CD4-positive, alpha-beta T cell treated with Interleukin-10 for 1 hour (primary cell): Measurements from ENCODE around the gene CTF1.
"Not testable (repeated sequence)": the region's sequence is repeated elsewhere in the genome, so short reads cannot be mapped to it uniquely, and the experiment has no call there.

Experiments used
- DNase-seq: peaks from one replicate; pipeline ENCODE4 v3.0.0-alpha.2; 2020

The CTF1 gene

GRCh38 chr16:30931068-30931650, 34.7 kb downstream of the CTF1 start:
- no peak for DNase-seq

- peak; percentile 40 for DNase-seq
Measured at GRCh38 chr16:30934827-30935557, 38.6 kb downstream of the CTF1 start.

DNA sequence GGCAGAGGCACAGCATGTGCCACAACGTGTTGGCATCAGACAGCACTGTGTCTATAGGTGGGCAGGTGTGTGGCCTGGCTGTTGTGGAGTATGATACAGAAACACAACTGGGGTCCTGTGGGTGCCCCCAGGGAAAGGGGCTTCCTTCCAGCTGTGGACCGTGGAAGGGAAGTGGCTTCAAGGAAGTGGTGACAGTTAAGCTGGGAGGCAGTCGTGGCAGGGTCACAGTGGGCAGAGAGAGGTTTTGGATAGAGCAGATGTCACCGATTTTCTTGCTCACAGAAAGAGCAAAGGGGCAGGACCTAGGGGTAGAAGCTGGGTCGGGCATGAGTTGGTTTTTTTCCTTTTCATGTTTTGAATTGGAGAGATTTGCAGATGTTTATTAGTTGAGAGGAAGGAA, 41.3 kb downstream of the CTF1 start:
- DNase-seq: no peak

- not testable (repeated sequence) for DNase-seq
Measured at GRCh38 chr16:30939571-30939970, 43.2 kb downstream of the CTF1 start.

- DNase-seq: peak; percentile 73
Measured at GRCh38 chr16:30941600-30942425, 45.4 kb downstream of the CTF1 start.

GRCh38 chr16:30942426-30942806, 46.0 kb downstream of the CTF1 start:
- no peak for DNase-seq

GRCh38 chr16:30944352-30944751, 47.9 kb downstream of the CTF1 start:
- DNase-seq: no peak

DNA sequence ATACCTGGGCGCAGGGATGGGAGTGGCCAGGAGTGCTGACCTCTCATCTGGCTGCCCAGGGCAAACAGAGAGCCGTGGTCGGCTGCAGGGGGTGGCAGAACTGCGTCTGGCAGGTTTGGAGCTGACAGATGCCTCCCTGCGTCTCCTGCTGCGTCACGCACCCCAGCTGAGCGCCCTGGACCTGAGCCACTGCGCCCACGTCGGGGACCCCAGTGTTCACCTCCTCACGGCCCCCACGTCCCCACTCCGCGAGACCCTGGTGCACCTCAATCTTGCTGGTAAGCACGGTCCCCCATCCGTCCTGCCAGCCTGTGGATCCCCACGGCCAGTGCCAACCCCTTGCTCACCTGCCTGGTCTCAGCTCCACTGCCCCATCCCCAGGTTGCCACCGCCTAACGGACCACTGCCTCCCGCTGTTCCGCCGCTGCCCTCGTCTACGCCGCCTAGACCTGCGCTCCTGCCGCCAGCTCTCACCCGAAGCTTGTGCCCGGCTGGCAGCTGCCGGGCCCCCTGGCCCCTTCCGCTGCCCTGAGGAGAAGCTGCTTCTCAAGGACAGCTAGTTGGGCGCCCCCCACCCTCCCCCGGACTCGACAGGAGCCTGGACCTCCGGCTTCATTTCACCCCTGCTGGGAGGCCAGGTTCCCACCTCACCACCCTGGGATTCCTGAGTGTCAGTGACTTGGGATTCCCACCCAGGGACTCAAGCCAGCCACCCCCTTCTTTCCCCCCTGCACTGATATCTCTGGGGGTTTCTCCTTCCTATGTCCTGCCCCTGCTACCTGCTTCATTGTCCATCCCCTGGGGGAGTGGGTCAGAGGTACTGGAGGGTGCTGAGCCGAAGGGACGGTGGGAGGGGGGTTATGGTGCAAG, 50.5 kb downstream of the CTF1 start:
- DNase-seq: no peak

DNA sequence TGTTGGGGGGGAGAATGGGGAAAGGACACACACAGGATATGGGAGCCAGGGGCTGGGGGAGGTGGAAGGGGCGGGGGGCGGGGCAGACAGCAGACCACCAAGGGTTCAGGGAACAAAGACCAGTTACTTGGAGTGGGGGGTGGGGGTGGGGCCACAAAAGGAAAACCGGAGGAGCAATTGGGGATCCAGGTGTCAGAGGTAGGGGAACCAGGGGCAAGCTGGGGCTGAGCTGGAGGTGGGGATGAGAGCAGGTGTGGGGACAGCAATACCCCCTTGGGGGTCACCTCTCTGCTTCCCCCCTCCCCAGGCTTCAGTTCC, 51.1 kb downstream of the CTF1 start:
- DNase-seq: no peak

DNA sequence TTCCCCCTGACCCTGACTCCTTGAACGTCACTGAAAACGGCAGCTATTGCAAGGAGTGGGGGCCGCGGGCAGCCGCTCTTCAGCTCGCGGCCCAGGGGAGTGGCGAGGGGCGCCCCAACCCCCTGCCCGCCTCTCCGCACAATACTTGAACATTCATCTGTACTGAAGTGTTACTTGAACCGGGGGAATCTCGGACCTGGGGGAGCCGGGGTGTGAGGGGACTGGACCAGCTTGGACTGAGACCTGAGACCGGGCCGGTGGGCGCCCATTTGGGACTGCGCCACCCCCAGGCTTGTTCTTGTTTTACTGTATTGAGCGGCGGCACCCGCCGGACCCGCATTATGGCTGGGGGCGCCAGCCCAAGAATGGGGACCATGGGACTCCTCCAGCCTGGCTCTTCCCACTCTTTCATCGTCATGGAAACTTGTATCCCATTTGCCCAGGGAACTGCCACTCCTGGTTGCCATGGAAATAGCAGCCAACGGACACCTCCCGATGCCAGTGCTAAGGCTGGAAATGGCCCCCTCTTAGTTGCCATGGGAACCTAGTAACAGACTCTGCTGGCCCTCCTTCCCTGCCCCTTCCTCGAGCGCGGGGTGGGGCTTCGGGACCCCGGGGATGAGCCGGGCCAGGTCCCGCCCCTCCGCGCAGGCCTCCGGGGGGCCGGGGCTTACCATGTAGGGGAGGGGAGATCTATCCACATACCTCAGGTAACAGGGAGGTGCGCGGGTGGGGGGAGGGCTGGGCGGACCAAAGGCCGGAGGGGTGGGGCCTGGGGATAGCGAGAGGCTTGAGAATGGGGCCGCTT, 51.6 kb downstream of the CTF1 start:
- peak; percentile 34 for DNase-seq

DNA sequence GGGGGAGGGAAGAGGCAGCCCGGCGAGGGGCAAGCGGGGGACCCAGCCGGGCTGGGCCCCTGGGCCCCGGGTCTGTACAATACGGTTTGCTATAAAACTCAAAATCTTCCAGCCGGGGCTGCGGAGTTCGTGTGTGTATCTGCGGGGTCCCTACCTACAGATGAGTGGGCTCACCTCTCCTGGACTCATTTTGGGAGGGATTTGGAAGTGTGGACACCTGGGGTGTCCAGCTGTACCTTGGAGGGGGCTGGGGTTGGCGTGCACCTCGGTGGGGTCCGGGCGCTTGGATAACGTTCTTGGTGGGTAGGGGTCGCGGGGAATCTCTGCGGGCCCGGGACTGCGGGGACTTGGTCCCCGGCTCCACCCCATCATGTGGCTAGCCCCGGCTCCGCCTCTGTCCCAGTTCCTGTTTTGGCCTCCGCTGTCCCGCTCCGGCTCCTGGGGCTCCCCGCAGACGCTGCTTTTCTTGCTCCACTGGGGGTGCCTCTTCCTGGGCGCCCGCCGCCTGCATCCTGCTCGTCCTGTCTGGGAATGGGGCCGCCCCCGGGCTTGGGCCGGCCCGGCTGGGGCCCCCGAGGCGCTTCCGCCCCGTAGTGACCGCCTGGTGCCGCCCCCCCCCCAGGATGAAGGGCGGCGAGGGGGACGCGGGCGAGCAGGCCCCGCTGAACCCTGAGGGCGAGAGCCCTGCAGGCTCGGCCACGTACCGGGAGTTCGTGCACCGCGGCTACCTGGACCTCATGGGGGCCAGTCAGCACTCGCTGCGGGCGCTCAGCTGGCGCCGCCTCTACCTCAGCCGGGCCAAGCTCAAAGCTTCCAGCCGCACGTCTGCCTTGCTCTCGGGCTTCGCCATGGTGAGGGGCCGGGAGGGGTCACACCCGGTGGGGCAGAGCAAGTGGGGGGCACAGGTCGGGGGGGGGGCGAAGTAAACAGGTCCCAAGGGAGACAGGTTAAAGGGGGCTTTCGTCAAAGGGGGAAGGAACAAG, 52.5 kb downstream of the CTF1 start, which contains the start of gene ORAI3:
TSS of gene ORAI3 (plus strand) at position 402 of the 983 bp plus-strand sequence. CDS start at position 624, 222 bp downstream.
- peak; percentile 39 for DNase-seq

GRCh38 chr16:30949650-30950515, 53.5 kb downstream of the CTF1 start:
- DNase-seq: peak; percentile 31

DNA sequence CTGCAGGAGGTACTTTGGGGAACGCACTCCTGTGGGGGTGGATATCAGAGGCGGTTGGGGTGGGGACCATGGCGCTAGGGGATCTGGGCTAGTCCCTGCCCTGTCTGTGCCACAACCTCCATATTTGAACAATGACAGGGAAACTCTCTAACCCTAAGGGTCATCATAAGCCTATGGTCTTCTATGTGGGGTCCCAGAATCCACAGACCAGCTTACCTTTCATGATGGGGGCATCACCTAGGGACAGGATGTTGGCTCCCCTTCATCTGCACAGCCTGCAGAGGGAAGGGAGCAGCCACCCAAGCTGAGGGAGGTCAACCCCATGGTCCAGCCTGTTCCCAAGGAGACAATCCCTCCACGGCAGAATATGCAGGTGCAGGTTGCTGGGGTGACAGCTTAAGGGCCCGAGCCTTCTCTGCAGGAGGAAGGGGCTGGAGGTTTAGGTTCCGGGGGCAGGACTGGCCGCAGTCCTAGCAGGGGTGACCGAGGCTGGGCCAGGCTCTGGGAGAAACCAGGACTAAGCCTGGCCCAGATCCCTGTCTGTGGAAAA, 54.2 kb downstream of the CTF1 start:
- no peak for DNase-seq

GRCh38 chr16:30951193-30951592, 54.8 kb downstream of the CTF1 start:
- no peak for DNase-seq

- DNase-seq: no peak
Measured at GRCh38 chr16:30951750-30952149, 55.3 kb downstream of the CTF1 start.

GRCh38 chr16:30953111-30953510, 56.7 kb downstream of the CTF1 start:
- DNase-seq: no peak
